KG1 (cell line): Measurements from ENCODE around the gene ITGA5.

ENCODE experiments used
- DNase-seq: peaks from one replicate; lab custom pipeline; 2025; lab: John Stamatoyannopoulos, UW

ITGA5 gene

GRCh38 chr12:54430471-54431069 lies 11.5 kb upstream of the ITGA5 start:
- DNase-seq = no peak

- no peak for DNase-seq
Measured at GRCh38 chr12:54429014-54429471, 10.0 kb upstream of the ITGA5 start.

DNA sequence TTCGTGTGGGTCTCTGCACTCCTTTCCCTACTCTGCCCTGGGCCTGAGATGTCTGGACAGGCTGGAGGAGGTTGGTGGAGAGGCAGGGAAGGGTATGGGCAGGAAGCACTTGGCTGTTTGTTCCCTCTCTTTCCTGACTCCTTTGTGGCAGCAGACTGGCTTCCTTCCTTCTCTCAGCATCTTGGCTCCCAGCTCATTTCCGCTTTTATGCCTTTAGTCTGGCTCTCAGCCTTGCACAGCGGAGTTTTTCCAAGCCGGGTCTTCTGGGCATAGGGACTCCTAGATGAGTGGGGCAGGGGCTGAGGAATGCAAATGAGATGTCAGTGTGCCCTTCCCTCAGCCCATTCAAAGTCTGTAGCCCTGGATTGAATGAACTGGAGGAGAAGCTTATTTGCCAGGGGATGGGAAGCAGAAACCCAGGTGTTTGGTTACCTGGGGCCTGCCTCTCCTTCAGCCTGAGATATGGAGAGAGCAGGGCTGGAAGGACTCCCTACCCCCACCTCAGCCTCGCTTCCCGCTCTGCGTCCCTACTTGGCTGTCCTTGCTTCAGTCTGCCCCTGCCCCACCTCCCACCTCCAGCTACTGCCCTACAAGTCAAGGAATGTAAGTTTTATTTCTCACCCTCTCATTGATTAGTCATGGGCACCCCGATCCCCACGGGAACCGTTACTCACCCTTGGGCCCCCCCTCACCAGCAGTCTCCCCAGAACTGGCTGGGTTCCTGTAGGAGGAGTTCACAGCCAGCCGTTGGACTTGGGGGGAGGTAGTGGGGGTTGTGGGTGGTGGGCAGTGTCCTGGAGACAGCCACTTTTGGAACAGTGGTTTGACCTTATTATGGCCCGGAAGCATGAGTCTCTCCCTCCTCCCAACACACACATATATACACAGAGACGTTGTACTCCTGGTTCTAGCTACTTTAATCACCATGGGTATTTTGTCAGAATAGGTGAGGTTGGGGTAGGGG lies 9.3 kb upstream of the ITGA5 start:
- no peak for DNase-seq

GRCh38 chr12:54427106-54427505 lies 8.0 kb upstream of the ITGA5 start:
- DNase-seq = no peak

DNA sequence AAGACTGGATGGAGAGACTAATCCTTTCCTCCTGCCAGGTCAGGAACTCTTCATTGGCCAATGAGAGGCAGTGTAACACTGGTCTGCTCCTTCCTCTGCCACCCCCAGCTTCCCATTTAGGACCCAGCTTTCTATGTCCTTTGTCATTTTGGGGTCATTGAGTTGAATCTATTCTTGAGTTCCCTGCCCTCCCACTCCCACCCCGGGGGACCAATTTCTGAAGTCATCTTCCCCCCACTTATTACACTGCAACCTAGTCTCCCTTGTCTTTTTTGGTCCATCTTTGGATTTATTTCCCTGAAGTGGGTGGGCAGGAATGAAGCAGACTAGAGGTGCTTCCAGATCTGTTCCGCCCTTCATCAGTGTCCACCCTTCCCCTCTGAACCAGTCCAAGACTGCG lies 7.6 kb upstream of the ITGA5 start:
- no peak for DNase-seq

- DNase-seq = no peak
Measured at GRCh38 chr12:54425702-54426101, 6.6 kb upstream of the ITGA5 start.

DNA sequence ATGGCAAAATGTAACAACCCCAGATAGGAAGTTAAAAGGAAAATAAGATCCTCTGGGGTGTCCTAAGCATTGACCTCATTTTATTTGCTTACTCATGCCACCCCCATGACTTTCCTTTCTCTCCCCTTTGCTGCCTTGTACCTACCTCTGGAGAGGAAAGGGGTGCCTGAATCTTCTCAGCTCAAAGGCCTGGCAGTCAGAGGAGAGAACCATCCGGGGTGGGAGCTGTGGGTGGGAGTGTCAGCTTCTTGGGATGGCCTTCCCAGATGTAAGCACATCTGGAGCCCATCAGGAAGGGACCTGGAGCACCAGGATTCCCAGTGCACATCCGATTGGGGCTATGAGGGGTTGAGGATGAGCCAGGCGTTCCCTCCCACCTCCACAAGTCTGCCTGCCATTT lies 5.2 kb upstream of the ITGA5 start:
- no peak for DNase-seq

GRCh38 chr12:54423816-54424150 lies 4.7 kb upstream of the ITGA5 start:
- no peak for DNase-seq

DNA sequence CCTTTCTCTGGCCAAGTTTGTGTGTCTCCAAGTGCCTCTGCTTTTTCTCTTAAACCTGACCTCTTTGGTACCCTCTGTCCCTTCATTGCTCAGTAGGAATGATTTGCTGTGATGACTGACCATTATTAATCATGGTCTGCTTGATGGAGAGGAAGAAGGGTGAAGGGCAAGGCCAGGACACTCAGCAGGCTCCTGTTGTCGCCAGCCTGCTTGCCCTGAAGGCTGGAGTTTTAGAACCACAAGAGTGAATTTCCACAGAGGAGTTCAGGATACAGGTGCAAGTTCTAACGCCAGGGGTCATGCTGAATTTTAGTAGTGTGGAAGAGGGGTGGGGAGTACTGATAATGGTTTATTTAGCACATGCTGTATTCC lies 2.8 kb upstream of the ITGA5 start:
- no peak for DNase-seq

DNA sequence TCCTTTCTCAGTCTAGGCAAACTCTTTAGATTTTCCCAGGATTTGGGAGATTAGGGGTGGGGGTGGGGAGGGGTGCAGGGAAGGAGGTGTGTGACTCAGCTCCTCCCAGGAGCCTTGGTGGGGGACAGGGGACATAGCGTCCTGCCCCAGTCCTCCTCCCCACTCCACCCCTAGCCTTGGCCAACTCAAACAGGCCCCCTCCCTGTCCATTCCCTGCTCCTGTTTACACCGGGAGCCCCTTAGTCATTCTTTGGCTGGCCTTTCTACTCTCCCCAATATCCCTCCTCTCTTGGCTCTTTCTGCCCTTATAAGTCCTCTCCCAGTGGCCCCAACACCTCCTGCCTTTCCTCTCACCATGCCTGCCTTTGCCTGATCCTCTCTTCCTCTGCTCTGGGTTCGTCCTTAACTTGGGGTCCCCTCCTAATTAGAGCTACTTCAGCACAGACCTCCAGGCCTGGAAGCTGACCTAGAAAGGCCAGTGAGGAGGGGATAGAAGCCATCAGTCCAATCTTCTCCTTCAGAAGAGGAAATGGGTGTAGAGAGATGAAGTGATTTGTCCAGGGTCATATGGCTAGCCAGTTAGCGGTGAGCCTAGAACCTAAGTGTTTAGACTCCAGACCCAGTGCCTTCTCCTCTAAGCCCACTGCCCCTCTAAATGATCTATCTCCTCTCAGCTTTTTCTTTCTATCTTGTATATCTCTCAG lies 2.3 kb upstream of the ITGA5 start:
- no peak for DNase-seq

GRCh38 chr12:54420766-54421144 lies 1.7 kb upstream of the ITGA5 start:
- no peak for DNase-seq

DNA sequence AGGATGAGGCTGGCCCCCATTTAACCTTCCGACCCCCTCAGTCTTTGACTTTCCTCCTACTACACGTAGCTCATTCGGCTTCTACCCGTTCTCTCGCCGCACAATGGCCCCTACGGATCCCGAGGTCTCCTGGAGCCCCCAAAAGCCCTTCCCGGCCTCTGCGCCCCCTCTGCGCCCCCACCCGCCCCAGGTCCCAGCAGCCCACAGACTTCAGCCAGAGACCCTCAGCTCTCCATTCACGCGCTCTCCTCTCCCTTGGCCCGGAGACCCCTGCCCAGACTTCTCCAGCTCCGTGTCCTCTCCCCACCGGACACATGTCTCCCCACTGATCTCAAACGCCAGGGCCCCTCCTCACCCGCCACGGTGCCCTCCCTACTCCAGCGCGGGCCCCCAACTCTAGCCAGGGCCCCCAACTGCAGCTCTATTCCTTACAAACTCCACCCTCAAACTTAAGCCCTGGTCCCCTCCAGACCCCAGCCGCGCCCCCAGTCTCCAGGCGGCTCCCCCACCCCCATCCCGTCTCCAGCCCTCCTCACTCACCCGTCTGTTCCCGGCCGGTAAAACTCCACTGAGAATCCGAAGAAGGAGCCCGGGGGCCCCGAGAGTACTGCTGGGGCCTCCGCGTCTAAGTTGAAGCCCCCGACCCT lies 502 bp downstream of the ITGA5 start:
- DNase-seq = no peak

- no peak for DNase-seq
Measured at GRCh38 chr12:54417712-54418440, 1.2 kb downstream of the ITGA5 start.

DNA sequence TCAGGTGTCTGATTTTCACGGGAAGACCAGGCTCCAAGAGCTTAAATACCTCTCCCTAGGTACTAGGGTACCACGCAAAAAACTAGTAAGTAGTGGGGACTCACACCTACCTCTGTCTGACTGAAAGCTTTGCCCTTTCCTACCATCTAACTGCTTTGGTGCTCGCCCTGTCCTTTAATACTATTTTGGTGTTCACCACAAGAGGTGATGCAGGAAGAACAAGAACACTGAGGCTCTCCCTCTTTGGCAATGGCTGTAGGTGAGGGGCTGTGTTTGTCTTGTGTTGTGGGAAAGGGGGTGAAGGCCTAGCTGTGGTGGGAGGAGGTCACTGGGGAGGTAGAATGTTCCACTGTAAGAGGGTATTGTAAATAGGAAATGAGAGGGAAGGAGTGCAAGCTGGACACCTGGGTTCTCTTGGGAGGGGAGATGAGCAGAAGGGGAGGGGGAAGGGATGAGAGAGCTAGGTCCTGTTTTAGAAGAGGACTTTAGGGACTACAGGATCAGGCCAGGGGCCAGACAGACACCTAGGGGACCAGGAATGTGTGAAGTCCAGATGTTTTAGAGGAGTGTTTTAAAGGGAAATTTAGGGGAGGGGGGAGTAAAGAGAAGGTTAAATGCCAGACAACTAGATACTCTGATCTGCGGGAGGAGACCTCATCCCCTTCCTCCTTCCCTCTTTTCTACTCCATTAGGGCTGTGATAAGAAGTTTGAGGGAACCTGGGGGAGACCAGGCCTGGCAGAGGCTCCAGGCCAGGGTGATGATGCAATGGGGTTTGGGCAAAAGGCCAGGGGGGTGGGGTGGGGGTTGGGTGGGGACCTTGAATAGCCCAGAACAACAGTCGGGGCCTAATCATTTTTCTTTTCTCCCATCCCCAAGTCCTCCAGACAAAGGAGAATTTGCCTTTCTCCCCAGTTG lies 2.1 kb downstream of the ITGA5 start:
- no peak for DNase-seq

DNA sequence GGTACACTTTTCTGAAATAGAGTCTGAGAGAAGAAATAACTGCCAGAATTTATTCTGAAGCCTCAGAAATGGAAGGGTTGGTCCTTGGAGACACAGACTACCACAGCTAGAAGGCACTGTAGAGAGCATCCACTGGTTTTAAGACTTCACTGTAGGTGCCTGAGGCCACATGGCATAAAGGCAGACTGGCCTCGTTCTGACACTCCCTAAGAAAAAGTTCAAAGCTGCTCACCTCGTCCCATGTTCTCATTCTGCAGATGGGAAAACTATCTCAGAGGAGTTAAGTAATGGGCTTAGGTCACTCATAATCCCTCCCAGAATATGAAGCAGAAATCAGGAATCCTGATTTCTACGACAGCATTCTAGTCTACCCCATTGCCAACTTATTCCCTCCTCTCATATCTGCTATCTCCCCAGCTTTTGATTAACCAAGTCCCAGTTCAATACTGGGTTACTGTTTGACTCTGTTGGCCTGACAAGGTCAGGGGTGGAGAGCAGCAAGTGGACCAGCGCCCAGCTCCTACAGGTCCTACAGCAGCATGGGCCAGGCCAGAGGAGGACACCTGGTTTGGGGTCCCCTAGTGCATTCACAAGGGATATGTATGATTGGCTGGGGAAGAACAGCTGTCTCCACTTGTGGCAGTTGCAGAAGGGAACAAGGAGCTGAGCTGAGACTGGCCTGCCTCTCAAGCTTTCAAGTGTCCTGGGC lies 3.7 kb downstream of the ITGA5 start:
- no peak for DNase-seq

DNA sequence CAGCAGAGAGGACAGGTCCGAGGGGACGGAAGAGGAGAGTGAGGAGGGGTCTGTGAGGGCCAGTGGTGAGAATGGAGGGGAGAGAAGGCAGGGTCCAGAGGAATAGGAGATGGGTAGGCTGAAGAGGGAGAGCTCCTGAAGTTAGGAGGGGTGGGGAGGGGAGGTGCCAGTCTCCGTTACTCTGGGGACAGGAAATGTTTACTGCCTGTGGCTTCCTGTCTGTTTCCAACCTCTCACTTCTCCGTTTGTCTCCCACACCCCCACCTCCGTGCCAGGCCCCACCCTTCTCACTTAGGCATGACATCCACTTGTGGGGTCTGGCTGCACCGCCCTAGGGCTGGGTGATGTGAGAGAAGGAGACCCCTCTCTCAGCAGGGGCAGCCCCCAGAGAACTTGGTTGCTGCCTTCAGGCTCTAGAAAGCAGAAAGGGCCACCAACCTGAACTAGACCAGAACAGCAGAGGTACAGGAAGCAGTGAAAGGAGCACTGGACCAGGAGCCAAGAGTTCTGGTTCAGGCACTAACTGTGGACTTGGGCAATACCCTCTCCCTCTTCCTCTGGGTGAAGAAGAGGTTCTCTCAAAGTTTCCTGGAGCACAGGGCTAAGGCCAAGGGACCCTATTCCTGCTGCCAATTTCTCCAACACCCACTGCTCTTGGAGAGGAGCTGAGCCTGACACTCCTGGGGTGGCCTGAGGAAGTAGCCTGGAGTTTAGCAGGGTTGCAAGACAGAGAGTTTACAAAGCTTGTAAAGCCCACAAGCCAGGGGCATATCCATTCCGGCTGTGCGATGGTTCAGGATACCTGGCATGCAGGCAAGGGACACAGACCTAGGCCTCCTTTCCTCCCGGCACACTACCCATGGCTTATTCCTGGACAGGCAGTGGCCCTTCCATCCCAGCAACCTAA lies 5.5 kb downstream of the ITGA5 start:
- DNase-seq = peak; percentile 43

DNA sequence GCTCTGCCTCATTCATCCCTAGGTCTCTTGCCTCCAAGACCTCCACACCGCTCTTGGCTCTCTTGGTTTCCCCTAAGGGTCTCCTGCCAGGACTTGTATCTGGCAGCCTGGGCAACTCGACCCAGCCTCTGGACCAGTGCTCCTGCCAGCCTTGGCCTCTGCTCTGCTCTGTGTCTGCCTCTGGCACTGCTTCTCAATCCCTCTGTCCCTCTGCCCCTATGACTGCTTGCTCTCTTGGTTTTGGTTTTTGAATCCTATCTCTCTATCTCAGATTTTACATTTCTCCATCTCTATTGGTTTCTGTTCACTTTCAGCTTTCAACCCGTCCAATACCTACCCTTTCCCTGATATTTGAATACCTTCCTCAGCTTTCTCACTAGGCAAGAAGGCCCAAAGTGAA lies 6.3 kb downstream of the ITGA5 start:
- DNase-seq = no peak

GRCh38 chr12:54412348-54412747 lies 6.7 kb downstream of the ITGA5 start:
- no peak for DNase-seq
